Limb (tissue), 2 donors: Measurements from ENCODE around the gene IL3RA.
"Not testable (repeated sequence)": the region's sequence is repeated elsewhere in the genome, so short reads cannot be mapped to it uniquely, and the experiment has no call there.

Experiments
- DNase-seq, 2 donors: peaks; one replicate each; pipeline ENCODE4 v3.0.0-alpha.2; 2016; ENCODE audit errors: extremely low spot score in 2 of 2

IL3RA gene

GRCh38 chrX:1398431-1399340, 62.1 kb downstream of the IL3RA start:
- no peak for DNase-seq

- no peak for DNase-seq
These were observed 63.5 kb downstream of the IL3RA start for GRCh38 chrX:1400049-1400448.

- DNase-seq: no peak
These were observed 64.3 kb downstream of the IL3RA start for GRCh38 chrX:1400742-1401471.

GRCh38 chrX:1401611-1402430, 65.2 kb downstream of the IL3RA start:
- no peak for DNase-seq

- no peak for DNase-seq
These were observed 66.6 kb downstream of the IL3RA start for GRCh38 chrX:1403228-1403627.

GRCh38 chrX:1403867-1404266, 67.3 kb downstream of the IL3RA start:
- not testable (repeated sequence) for DNase-seq

GRCh38 chrX:1405769-1406168, 69.2 kb downstream of the IL3RA start:
- not testable (repeated sequence) for DNase-seq

- no peak for DNase-seq
These were observed 70.5 kb downstream of the IL3RA start for GRCh38 chrX:1407035-1407434.

- no peak for DNase-seq
These were observed 74.7 kb downstream of the IL3RA start for GRCh38 chrX:1411326-1411725.

GRCh38 chrX:1412551-1413161, 76.1 kb downstream of the IL3RA start:
- no peak for DNase-seq

GRCh38 chrX:1416327-1416784, 79.8 kb downstream of the IL3RA start:
- no peak for DNase-seq

- no peak for DNase-seq
These were observed 80.6 kb downstream of the IL3RA start for GRCh38 chrX:1416965-1417760.

GRCh38 chrX:1417921-1418771, 81.6 kb downstream of the IL3RA start:
- DNase-seq: no peak

- DNase-seq: no peak
These were observed 82.4 kb downstream of the IL3RA start for GRCh38 chrX:1418901-1419544.

- DNase-seq: no peak
These were observed 83.2 kb downstream of the IL3RA start for GRCh38 chrX:1419545-1420355.

- no peak for DNase-seq
These were observed 83.8 kb downstream of the IL3RA start for GRCh38 chrX:1420371-1420770.

- no peak for DNase-seq
These were observed 85.0 kb downstream of the IL3RA start for GRCh38 chrX:1421433-1422134.

- no peak for DNase-seq
These were observed 85.5 kb downstream of the IL3RA start for GRCh38 chrX:1422135-1422465.
